PC-3 (cell line): Measurements from ENCODE around the gene DENND10. TPM values are rescaled to one million over a fixed set of nuclear protein-coding genes. Genes with fewer than 3 reads are reported as not detected.
A peak's percentile ranks its signal among the peaks of the same experiment; 100 is the strongest.

Experiments
- ATAC-seq: fragments of 200-7000 bp; cut with Tn5 transposase; 2 replicates; pipeline ENCODE4 v1.9.1; 2020; ENCODE audit warnings: mild to moderate bottlenecking, moderate library complexity
- BruUV-seq: library from RNA; stranded (reverse); fragments of 400-500 nt; replicated peaks from 2 replicates; lab custom pipeline; 2021; lab: Mats Ljungman, UMichigan
- CTCF ChIA-PET: fragments of 300-600 bp; sonication (Branson Sonifier 250); formaldehyde crosslinking; loops from one replicate; lab custom pipeline; 2022; ENCODE audit warnings: antibody characterized with exemption; lab: Charles Lee
- POLR2A ChIA-PET: fragments of 300-600 bp; sonication (Branson Sonifier 250); formaldehyde crosslinking; loops from one replicate; lab custom pipeline; 2022; ENCODE audit warnings: antibody characterized with exemption; ENCODE audit not compliant: unreplicated experiment; lab: Charles Lee
- DNase-seq: peaks from one replicate; pipeline ENCODE4 v3.0.0-alpha.2; 2015
- H2AFZ ChIP-seq: fragments of 300-600 bp; sonication (generic); 2 replicates; pipeline ENCODE4 v1.6.0; 2016; ENCODE audit warnings: antibody characterized with exemption, low read length
- H3F3A ChIP-seq: fragments of 300-600 bp; sonication (generic); one replicate; pipeline ENCODE4 v1.6.0; 2017; ENCODE audit warnings: antibody characterized with exemption, low read length, control low read depth, mild to moderate bottlenecking; ENCODE audit not compliant: unreplicated experiment
- H3K27ac ChIP-seq: fragments of 300-600 bp; sonication (generic); 2 replicates; pipeline ENCODE4 v1.5.1; 2016; ENCODE audit warnings: mild to moderate bottlenecking, low read length
- H3K27me3 ChIP-seq: fragments of 300-600 bp; sonication (generic); 2 replicates; pipeline ENCODE4 v1.6.1; 2016; ENCODE audit warnings: low read length, mixed read lengths
- H3K36me3 ChIP-seq: fragments of 300-600 bp; sonication (generic); 2 replicates; pipeline ENCODE4 v1.6.1; 2016; ENCODE audit warnings: low read depth, mixed run types, low read length, mixed read lengths
- H3K4me1 ChIP-seq: fragments of 300-600 bp; sonication (generic); 2 replicates; pipeline ENCODE4 v1.5.1; 2016; ENCODE audit warnings: low read length; ENCODE audit not compliant: insufficient read depth
- H3K4me2 ChIP-seq: fragments of 300-600 bp; sonication (generic); 2 replicates; pipeline ENCODE4 v1.6.0; 2016; ENCODE audit warnings: low read length
- H3K4me3 ChIP-seq: fragments of 300-600 bp; sonication (generic); 2 replicates; pipeline ENCODE4 v1.5.1; 2016; ENCODE audit warnings: mild to moderate bottlenecking, low read length, mixed read lengths
- H3K79me2 ChIP-seq: fragments of 300-600 bp; sonication (generic); 2 replicates; pipeline ENCODE4 v1.6.1; 2017; ENCODE audit warnings: low read length, mixed read lengths
- H3K9ac ChIP-seq: fragments of 300-600 bp; sonication (generic); 2 replicates; pipeline ENCODE4 v1.6.0; 2016; ENCODE audit warnings: mild to moderate bottlenecking, low read length
- H3K9me2 ChIP-seq: fragments of 300-600 bp; sonication (generic); replicated peaks from 2 replicates; pipeline ENCODE4 v1.6.1; 2016; ENCODE audit warnings: mixed run types, low read length, mixed read lengths
- H3K9me3 ChIP-seq: fragments of 300-600 bp; sonication (generic); 2 replicates; pipeline ENCODE4 v1.6.1; 2016; ENCODE audit warnings: low read length, mixed read lengths
- H4K20me1 ChIP-seq: fragments of 300-600 bp; sonication (generic); 2 replicates; pipeline ENCODE4 v1.6.1; 2016; ENCODE audit warnings: low read length, mixed read lengths
- CTCF ChIP-seq: fragments of 300-600 bp; sonication (generic); conservative IDR thresholded peaks from 2 replicates; pipeline ENCODE4 v1.5.1; 2017; ENCODE audit warnings: antibody characterized with exemption, low read depth, mild to moderate bottlenecking, low read length
- EZH2 ChIP-seq: fragments of 300-600 bp; sonication (generic); IDR thresholded peaks from one replicate; pipeline ENCODE4 v1.6.1; 2017; ENCODE audit warnings: antibody characterized with exemption, mild to moderate bottlenecking, low read length; ENCODE audit not compliant: unreplicated experiment
- EZH2phosphoT487 ChIP-seq: fragments of 300-600 bp; sonication (generic); IDR thresholded peaks from 2 replicates; pipeline ENCODE4 v1.6.1; 2018; ENCODE audit warnings: mild to moderate bottlenecking, antibody characterized with exemption, low read length, borderline replicate concordance
- intact Hi-C: fragments of 100-400 bp; cut with micrococcal nuclease; formaldehyde crosslinking; loops from 2 replicates; pipeline ENCODE4 v1.9.0; 2023
- total RNA-seq: library from RNA; depleted of rRNA; stranded (reverse); fragments of >200 nt; gene quantifications from 2 replicates; pipeline ENCODE4 v1.2.3, GENCODE V29; 2014

Gene DENND10
- total RNA-seq, 1 experiment from 2014 or later: 28.9 TPM

DNA sequence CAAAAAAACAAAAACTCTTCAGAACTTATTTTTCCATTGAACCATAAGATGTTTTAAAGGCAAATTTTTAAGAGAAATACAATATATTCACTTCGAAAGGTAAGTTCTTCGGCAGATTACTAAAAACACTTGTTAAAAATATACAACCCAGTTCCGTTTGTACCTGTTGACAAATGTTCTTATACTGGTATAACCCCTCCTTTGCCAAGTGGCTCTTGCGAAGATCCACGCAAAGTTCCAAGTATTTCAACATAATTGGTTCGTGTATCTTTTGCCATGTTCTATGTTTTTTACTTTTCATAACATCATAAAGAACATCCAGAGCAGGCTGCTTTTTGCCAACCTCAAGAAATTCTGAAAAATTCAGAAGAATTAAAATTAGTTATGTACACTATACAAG lies 30.3 kb upstream of the DENND10 start:
- ATAC-seq: no peak
- peaks cover 49% of the 10 kb centered on the region for H3K36me3 ChIP-seq
- CTCF ChIA-PET: no interaction called here

DNA sequence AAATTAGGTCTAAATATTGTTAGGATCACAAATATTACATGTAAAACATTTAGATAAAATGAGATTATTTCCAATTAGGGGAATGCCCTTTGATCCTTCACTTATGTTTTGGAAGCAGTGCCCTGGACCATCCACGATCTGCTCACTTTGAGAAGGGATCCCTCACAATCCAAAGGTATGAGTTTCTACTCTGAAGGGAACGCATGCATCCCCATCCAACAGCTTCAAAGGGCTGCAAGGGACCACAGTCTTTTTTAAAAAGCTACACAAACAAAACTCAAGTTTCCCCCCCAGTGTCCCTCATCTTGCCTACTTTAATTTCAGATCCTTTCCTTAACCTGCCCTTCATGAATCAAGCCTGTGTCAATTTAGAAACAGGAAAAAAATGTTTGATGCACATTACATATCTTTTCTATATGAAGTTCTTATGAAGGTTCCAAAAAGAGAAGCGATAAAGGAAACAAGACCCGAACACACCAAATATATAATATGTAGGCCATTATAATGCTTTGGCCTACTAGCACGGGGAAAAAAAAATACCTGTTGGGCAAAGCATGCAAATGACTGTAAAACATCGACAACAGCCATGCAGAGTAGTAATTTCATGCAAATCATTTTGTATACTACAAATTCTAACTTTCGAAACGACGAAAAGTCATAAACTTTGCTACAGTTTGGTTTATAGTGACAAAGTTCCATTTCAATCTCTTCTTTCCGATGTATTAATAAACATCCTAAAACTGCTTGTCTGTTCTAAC lies 25.3 kb upstream of the DENND10 start:
- TF ChIP-seq EZH2: no peak
- TF ChIP-seq EZH2phosphoT487: no peak
- TF ChIP-seq CTCF: no peak
- Histone ChIP-seq H3K27me3 (no peaks in the 10 kb centered on the region), H3F3A (no peaks in the 10 kb centered on the region), H2AFZ (no peak overlapping the region), H3K4me2 (peak overlapping the region; percentile 90), H3K9ac (peak overlapping the region; percentile 100), H3K4me3 (peak overlapping the region; percentile 100), H3K27ac (no peak overlapping the region), H4K20me1 (peaks cover 46% of the 10 kb centered on the region), H3K9me2 (no peaks in the 10 kb centered on the region), H3K79me2 (peaks cover 82% of the 10 kb centered on the region), H3K36me3 (peaks cover 16% of the 10 kb centered on the region; the same call in 1 of the 2 replicates), H3K4me1 (peaks cover 11% of the 10 kb centered on the region), H3K9me3 (no peaks in the 10 kb centered on the region)
- POLR2A ChIA-PET: no interaction called here
- DNase-seq: no peak
- no peak for ATAC-seq
- intact Hi-C loops: loop anchor here (5.0 kb wide), 1 partner anchor 46 kb away; no protein-coding TSS in a partner anchor
- CTCF ChIA-PET: interaction anchor here (1.1 kb wide), 1 partner anchor 12 kb away, joined by 3 read pairs; no protein-coding TSS in a partner anchor
- BruUV-seq: no TSS peak

More for the DNA sequence above, 30.3 kb upstream of the DENND10 start:
- no peaks in the 10 kb centered on the region for H3K9me3 ChIP-seq
- H3K4me3 ChIP-seq: no peak overlapping the region
- H3K9ac ChIP-seq: no peak overlapping the region
- H3K4me1 ChIP-seq: peaks cover 8% of the 10 kb centered on the region
- no peak overlapping the region for H2AFZ ChIP-seq
- intact Hi-C loops: no loop called here
- DNase-seq: no peak
- no peaks in the 10 kb centered on the region for H3K9me2 ChIP-seq
- no peaks in the 10 kb centered on the region for H3K27me3 ChIP-seq
- POLR2A ChIA-PET: no interaction called here
- H4K20me1 ChIP-seq: peaks cover 61% of the 10 kb centered on the region
- H3F3A ChIP-seq: no peaks in the 10 kb centered on the region
- H3K27ac ChIP-seq: no peak overlapping the region
- no peak for TF ChIP-seq CTCF
- no peak for TF ChIP-seq EZH2phosphoT487
- no peak for TF ChIP-seq EZH2
- peaks cover 93% of the 10 kb centered on the region for H3K79me2 ChIP-seq
- H3K4me2 ChIP-seq: no peak overlapping the region
- BruUV-seq: no TSS peak
